BJ (cell line): ENCODE results near the gene ZCCHC18. TPM values are rescaled to one million over a fixed set of nuclear protein-coding genes. Genes with fewer than 3 reads are reported as not detected.

ENCODE experiments used
- CTCF ChIA-PET: fragments of 350-600 bp; formaldehyde crosslinking; extraction: SDS; loops from one replicate; lab custom pipeline; 2021; ENCODE audit warnings: antibody characterized with exemption, inconsistent platforms; lab: Yijun Ruan, JAX
- POLR2A ChIA-PET: fragments of 300-600 bp; sonication (Branson Sonifier 250); formaldehyde crosslinking; extraction: SDS; loops from one replicate; lab custom pipeline; 2021; ENCODE audit warnings: antibody characterized with exemption; lab: Charles Lee
- DNase-seq: peaks from one replicate; pipeline ENCODE4 v3.0.0-alpha.2; 2011; ENCODE audit warnings: low read depth
- H3K27me3 ChIP-seq: 2 replicates; pipeline ENCODE4 v1.6.0; 2011; ENCODE audit warnings: low read length; ENCODE audit not compliant: control insufficient read depth, insufficient read depth
- H3K36me3 ChIP-seq: 2 replicates; pipeline ENCODE4 v1.5.1; 2011; ENCODE audit warnings: low read length; ENCODE audit not compliant: control insufficient read depth, insufficient read depth
- H3K4me3 ChIP-seq: 2 replicates; pipeline ENCODE4 v1.5.1; 2011; ENCODE audit warnings: low read depth, mild to moderate bottlenecking, control low read depth, low read length
- polyA plus RNA-seq: library from polyadenylated mRNA; depleted of rRNA; stranded (reverse); fragments of >200 nt; gene quantifications from 2 replicates; pipeline ENCODE4 v1.2.3, GENCODE V29; 2011
- TF ChIP-seq, protein P1 (sequence below): IDR thresholded peaks from 2 replicates; pipeline ENCODE4 v1.5.1; 2011; ENCODE audit warnings: low read depth, mild to moderate bottlenecking, control low read depth, inconsistent platforms, low read length, moderate library complexity; ENCODE audit not compliant: insufficient read depth

ZCCHC18 gene
- polyA plus RNA-seq, 1 experiment, result 3.2 TPM

- ChIA-PET CTCF (interaction anchor here (0.9 to 2.8 kb wide), 6 partner anchors 10 to 290 kb away, joined by 3 to 14 read pairs (median 6); partner anchors contain the start of genes SLC25A53 and ZCCHC18), POLR2A (no interaction called here)
- TF ChIP-seq, protein P1, sequence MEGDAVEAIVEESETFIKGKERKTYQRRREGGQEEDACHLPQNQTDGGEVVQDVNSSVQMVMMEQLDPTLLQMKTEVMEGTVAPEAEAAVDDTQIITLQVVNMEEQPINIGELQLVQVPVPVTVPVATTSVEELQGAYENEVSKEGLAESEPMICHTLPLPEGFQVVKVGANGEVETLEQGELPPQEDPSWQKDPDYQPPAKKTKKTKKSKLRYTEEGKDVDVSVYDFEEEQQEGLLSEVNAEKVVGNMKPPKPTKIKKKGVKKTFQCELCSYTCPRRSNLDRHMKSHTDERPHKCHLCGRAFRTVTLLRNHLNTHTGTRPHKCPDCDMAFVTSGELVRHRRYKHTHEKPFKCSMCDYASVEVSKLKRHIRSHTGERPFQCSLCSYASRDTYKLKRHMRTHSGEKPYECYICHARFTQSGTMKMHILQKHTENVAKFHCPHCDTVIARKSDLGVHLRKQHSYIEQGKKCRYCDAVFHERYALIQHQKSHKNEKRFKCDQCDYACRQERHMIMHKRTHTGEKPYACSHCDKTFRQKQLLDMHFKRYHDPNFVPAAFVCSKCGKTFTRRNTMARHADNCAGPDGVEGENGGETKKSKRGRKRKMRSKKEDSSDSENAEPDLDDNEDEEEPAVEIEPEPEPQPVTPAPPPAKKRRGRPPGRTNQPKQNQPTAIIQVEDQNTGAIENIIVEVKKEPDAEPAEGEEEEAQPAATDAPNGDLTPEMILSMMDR, result no peak
- no peak overlapping the region for H3K4me3 ChIP-seq
- no peaks in the 10 kb centered on the region for H3K27me3 ChIP-seq
- DNase-seq, result no peak
- no peaks in the 10 kb centered on the region for H3K36me3 ChIP-seq
These were observed 23.4 kb downstream of the ZCCHC18 start for GRCh38 chrX:104135677-104136076.

GRCh38 chrX:104136241-104137019 lies 24.1 kb downstream of the ZCCHC18 start:
- no peak for DNase-seq
- Histone ChIP-seq H3K4me3 (peak overlapping the region; percentile 49), H3K27me3 (no peaks in the 10 kb centered on the region), H3K36me3 (no peaks in the 10 kb centered on the region)
- POLR2A ChIA-PET, result no interaction called here
- TF ChIP-seq, protein P1, result peak; percentile 63
- CTCF ChIA-PET, result interaction anchor here (0.9 to 2.8 kb wide), 7 partner anchors 11 to 291 kb away, joined by 3 to 14 read pairs (median 4); partner anchors contain the start of genes SLC25A53 and ZCCHC18

DNA sequence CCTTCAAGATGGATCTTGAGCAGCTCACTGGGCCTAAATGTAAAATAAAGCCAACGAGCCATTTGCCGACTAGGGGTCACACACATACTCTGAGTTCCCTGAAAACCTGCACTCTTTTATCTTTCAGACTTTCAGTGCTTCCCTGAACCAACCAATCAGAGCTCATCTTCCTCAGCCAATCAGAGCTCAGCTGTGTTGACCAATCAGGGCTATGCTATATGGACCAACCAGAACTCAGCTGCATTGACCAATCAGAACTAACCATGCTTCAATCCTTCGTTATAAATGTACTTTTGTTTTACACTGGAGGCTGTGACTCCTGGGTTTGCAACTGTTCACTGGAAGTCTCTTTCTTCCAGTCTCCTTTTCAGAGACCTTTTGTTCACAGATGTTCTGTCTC lies 25.2 kb downstream of the ZCCHC18 start:
- TF ChIP-seq, protein P1, result no peak
- no peaks in the 10 kb centered on the region for H3K36me3 ChIP-seq
- POLR2A ChIA-PET, result no interaction called here
- no peaks in the 10 kb centered on the region for H3K27me3 ChIP-seq
- no peak overlapping the region for H3K4me3 ChIP-seq
- CTCF ChIA-PET, result interaction anchor here (1.0 to 2.8 kb wide), 5 partner anchors 24 to 305 kb away, joined by 3 to 14 read pairs (median 9); partner anchors contain the start of genes RAB9B and ZCCHC18
- no peak for DNase-seq

DNA sequence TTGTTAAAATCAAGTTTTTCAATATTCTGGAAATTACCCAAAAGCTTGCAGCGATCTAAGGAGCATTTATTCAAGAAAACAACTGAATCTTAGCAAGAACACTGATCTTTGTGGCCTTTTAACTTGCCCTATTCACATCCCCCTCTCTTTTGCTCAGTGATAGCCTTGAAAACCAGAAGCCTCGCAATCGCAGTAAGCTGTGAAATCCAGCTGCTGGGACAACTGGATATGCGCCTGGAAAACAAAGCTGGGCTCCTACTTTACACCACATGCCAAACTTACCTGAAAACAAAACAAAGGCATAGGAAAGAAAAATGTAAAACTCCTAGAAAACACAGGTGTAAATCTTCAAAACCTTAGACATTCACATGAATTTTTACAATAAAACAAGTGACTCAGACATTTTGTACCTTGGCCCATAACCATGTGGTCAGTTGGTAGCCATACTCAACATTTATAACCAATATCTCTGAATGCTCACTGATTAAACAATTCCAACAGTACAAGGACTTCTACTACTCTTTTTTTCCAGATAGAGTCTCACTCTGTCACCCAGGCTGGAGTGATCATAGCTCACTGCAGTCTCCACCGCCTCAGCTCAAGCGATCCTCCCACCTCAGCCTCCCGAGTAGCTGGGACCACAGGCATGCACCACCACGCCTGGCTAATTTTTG lies 28.9 kb downstream of the ZCCHC18 start:
- TF ChIP-seq, protein P1, result no peak
- ChIA-PET POLR2A (no interaction called here), CTCF (no interaction called here)
- H3K4me3 ChIP-seq, result no peak overlapping the region
- H3K27me3 ChIP-seq, result no peaks in the 10 kb centered on the region
- no peak for DNase-seq
- no peaks in the 10 kb centered on the region for H3K36me3 ChIP-seq

- H3K27me3 ChIP-seq, result no peaks in the 10 kb centered on the region
- TF ChIP-seq, protein P1, result no peak
- CTCF ChIA-PET, result no interaction called here
- no peak for DNase-seq
- H3K4me3 ChIP-seq, result no peak overlapping the region
- no peaks in the 10 kb centered on the region for H3K36me3 ChIP-seq
- POLR2A ChIA-PET, result no interaction called here
These were observed 38.7 kb downstream of the ZCCHC18 start for GRCh38 chrX:104151037-104151436.
